ENCODE data around the gene HSF4. TPM values are rescaled to one million over a fixed set of nuclear protein-coding genes. Genes with fewer than 3 reads are reported as not detected.

Gene HSF4
- total RNA-seq, 4 donors from 2014 or later, result 17.3 to 44.3 (median 35.1) TPM

DNA sequence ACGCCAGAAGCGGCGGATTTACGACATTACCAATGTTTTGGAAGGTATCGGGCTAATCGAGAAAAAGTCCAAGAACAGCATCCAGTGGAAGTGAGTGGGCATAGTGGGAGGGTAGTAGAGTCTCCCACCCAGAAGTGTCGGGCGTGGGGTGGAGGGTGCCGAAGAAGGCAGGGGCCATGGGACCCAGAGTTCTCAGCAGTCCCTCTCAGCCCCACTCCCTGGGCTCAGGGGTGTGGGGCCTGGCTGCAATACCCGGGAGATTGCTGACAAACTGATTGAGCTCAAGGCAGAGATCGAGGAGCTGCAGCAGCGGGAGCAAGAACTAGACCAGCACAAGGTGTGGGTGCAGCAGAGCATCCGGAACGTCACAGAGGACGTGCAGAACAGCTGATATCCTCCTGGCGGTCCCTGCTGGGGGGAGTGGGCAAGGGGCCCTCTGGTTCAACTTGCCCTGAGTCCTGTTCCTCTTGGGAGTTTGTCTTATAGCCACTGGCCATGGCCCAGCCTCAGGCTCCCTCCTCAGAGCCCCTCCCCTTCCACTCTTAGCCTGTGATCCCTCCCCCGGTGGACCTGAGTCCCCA, 28.3 kb downstream of the HSF4 start:
- TF ChIP-seq, protein P1, sequence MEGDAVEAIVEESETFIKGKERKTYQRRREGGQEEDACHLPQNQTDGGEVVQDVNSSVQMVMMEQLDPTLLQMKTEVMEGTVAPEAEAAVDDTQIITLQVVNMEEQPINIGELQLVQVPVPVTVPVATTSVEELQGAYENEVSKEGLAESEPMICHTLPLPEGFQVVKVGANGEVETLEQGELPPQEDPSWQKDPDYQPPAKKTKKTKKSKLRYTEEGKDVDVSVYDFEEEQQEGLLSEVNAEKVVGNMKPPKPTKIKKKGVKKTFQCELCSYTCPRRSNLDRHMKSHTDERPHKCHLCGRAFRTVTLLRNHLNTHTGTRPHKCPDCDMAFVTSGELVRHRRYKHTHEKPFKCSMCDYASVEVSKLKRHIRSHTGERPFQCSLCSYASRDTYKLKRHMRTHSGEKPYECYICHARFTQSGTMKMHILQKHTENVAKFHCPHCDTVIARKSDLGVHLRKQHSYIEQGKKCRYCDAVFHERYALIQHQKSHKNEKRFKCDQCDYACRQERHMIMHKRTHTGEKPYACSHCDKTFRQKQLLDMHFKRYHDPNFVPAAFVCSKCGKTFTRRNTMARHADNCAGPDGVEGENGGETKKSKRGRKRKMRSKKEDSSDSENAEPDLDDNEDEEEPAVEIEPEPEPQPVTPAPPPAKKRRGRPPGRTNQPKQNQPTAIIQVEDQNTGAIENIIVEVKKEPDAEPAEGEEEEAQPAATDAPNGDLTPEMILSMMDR (IDR thresholded peaks at IDR 0.05; ENCODE audit: low read depth), result no peak

DNA sequence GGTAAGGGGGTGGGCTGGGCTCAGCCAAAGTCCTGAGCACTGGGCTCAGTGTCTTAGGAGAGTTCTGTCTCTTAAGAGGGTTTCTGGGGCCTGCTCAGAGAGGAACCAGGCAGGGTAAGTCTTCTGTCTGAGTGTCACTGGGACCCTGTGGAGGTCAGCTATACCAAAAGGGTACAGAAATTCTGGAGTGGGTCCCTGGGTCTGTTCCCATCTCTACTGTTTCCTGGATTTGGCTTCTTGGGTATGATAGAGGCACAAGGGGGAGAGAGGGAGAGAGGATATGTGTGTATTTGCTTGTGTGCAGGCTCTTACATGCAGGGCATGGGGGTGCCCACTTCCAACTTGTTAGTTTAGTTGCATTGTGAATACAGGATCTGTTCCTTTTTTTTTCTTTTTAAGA, 29.0 kb downstream of the HSF4 start:
- TF ChIP-seq, protein P1 (IDR thresholded peaks at IDR 0.05; ENCODE audit: low read depth), result no peak

DNA sequence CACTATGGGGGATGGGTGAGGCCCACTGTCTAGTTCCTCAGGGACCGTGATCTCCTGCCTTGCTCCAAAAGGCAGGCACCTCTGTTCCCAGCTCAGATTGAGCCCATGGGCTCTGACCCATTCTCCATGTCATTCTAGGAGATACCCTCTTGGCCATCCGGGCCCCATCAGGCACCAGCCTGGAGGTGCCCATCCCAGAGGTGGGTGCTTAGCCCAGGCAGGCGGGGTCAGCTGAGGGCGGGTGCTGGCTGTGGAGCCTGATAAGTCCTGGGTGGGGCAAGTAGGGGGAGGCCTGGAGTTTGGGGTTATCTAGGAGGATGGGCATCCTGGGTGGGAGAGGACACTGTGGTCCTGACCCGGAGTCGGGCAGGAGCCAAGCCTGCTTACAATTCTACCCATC, 29.7 kb downstream of the HSF4 start:
- TF ChIP-seq, protein P1 (IDR thresholded peaks at IDR 0.05; ENCODE audit: low read depth), result no peak

DNA sequence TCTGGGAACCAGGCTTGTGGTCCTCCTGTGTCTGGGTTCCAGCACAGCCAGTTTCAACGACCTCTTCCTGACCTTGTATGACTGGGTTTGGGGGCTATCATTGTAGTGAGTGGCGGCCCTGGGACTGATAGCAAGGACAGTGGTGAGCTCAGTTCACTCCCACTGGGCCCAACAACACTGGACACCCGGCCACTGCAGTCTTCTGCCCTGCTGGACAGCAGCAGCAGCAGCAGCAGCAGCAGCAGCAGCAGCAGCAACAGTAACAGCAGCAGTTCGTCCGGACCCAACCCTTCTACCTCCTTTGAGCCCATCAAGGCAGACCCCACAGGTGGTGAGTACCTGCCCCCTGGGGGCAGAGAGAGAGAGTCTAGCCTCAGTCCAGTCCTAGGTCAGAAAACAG, 31.1 kb downstream of the HSF4 start:
- TF ChIP-seq, protein P1 (IDR thresholded peaks at IDR 0.05; ENCODE audit: low read depth), result no peak

DNA sequence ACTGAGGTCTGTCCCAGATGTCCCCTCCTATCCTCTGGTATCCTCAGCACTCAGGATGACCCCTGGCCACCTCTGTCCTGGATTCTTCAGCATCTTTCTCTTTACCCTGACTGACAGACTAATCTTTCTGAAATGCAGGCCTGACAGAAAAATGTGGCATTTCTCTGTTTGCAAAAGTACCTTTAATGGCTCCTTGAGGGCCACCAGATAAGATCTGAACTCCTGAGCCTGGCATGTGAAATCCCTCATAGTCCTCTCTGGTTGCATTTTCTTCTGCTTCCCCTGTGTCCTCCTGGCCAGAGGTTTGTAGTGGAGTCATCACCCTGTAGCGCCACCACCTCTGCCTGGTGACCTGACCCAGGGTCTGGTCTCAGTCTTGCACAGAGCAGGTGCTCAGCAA, 32.3 kb downstream of the HSF4 start:
- TF ChIP-seq, protein P1 (IDR thresholded peaks at IDR 0.05; ENCODE audit: low read depth), result no peak

DNA sequence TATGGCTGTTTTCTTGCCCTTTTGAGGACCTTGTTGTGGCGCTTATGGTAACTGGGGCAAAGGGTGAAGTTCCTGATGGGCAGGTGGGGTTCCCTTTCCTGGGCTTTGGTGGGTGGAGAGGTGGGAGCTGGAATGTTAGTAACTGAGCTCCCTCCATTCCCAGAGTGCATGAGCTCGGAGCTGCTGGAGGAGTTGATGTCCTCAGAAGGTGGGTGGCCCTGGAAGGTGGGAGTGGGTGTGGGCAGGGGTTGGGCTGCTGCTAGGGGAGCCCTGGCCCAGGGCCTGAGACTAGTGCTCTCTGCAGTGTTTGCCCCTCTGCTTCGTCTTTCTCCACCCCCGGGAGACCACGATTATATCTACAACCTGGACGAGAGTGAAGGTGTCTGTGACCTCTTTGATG, 33.2 kb downstream of the HSF4 start:
- TF ChIP-seq, protein P1 (IDR thresholded peaks at IDR 0.05; ENCODE audit: low read depth), result no peak

DNA sequence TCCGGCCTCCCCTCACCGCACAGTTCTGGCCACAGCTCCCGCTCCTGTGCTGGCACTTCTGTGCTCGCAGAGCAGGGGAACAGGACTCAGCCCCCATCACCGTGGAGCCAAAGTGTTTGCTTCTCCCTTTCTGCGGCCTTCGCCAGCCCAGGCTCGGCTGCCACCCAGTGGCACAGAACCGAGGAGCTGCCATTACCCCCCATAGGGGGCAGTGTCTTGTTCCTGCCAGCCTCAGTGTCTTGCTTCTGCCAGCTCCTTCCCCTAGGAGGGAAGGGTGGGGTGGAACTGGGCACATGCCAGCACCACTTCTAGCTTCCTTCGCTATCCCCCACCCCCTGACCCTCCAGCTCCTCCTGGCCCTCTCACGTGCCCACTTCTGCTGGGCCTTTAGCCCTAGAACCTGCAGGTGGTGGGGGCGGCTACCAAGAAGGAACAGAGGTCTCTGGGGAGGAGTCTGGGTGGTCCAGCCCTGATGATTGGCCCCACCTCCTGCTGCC, 33.7 kb downstream of the HSF4 start:
- TF ChIP-seq, protein P1 (IDR thresholded peaks at IDR 0.05; ENCODE audit: low read depth), result no peak
